HL-60 (cell line): ENCODE measurements around the gene MSX1.

ENCODE experiments used
- DNase-seq, 2 experiments: peaks; one replicate each; pipeline ENCODE4 v3.0.0-alpha.2; 2010 to 2020; ENCODE audit warnings: low read depth in 1 of 2, low spot score in 1 of 2
- H3K27ac ChIP-seq: fragments of 250-450 bp; sonication (Bioruptor Pico); replicated peaks from 2 replicates; pipeline ENCODE4 v1.5.1; 2020; ENCODE audit warnings: mild to moderate bottlenecking, moderate library complexity
- H3K27me3 ChIP-seq: fragments of 250-450 bp; sonication (Bioruptor Pico); 2 replicates; pipeline ENCODE4 v1.5.1; 2021; ENCODE audit warnings: mild to moderate bottlenecking, moderate library complexity; ENCODE audit not compliant: insufficient read depth, poor library complexity, severe bottlenecking
- H3K4me3 ChIP-seq: replicated peaks from 2 replicates; pipeline ENCODE4 v1.5.1; 2011; ENCODE audit warnings: mild to moderate bottlenecking, control low read depth, low read length; ENCODE audit not compliant: insufficient read depth
- CTCF ChIP-seq: IDR thresholded peaks from one replicate; pipeline ENCODE4 v1.5.1; 2011; ENCODE audit warnings: low read length, control low read depth, inconsistent platforms; ENCODE audit not compliant: insufficient read depth
- GABPA ChIP-seq: IDR thresholded peaks from 2 replicates; pipeline ENCODE4 v1.6.1; 2012; ENCODE audit warnings: low read depth
- POLR2AphosphoS5 ChIP-seq: IDR thresholded peaks from 2 replicates; pipeline ENCODE4 v1.6.1; 2012; ENCODE audit warnings: low read depth
- SPI1 ChIP-seq: IDR thresholded peaks from 2 replicates; pipeline ENCODE4 v1.6.1; 2012; ENCODE audit warnings: low read depth, mild to moderate bottlenecking, borderline replicate concordance
- TF ChIP-seq, protein P1 (sequence below): IDR thresholded peaks from 2 replicates; pipeline ENCODE4 v1.6.1; 2012; ENCODE audit warnings: low read depth; ENCODE audit not compliant: insufficient replicate concordance

MSX1 gene

DNA sequence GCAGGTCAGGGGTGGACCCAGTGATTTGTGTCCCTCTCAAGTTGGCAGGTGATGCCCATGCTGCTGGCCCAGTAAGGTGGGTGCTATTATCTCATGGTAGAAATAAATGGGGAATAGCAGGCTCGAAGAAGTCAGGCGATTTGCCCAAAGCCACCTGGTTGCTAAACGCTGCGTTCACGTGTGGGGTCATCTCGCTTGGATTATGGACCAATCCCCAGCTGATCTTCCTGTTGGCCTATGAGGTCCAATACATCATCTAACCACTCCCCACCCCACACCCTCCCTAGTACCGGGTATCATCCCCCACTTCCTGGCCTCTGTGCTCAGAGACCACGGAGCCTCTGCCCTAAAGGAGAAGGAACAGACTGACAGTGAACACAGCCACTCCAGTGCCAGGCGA is 18.3 kb upstream of the MSX1 start:
- no peak for DNase-seq
- no peak for TF ChIP-seq SPI1
- TF ChIP-seq POLR2AphosphoS5: no peak
- TF ChIP-seq CTCF: no peak
- no peak for TF ChIP-seq GABPA
- TF ChIP-seq, protein P1, sequence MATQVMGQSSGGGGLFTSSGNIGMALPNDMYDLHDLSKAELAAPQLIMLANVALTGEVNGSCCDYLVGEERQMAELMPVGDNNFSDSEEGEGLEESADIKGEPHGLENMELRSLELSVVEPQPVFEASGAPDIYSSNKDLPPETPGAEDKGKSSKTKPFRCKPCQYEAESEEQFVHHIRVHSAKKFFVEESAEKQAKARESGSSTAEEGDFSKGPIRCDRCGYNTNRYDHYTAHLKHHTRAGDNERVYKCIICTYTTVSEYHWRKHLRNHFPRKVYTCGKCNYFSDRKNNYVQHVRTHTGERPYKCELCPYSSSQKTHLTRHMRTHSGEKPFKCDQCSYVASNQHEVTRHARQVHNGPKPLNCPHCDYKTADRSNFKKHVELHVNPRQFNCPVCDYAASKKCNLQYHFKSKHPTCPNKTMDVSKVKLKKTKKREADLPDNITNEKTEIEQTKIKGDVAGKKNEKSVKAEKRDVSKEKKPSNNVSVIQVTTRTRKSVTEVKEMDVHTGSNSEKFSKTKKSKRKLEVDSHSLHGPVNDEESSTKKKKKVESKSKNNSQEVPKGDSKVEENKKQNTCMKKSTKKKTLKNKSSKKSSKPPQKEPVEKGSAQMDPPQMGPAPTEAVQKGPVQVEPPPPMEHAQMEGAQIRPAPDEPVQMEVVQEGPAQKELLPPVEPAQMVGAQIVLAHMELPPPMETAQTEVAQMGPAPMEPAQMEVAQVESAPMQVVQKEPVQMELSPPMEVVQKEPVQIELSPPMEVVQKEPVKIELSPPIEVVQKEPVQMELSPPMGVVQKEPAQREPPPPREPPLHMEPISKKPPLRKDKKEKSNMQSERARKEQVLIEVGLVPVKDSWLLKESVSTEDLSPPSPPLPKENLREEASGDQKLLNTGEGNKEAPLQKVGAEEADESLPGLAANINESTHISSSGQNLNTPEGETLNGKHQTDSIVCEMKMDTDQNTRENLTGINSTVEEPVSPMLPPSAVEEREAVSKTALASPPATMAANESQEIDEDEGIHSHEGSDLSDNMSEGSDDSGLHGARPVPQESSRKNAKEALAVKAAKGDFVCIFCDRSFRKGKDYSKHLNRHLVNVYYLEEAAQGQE: no peak
- Histone ChIP-seq H3K27me3 (peaks cover 2% of the 10 kb centered on the region), H3K4me3 (no peak overlapping the region), H3K27ac (no peak overlapping the region)

DNA sequence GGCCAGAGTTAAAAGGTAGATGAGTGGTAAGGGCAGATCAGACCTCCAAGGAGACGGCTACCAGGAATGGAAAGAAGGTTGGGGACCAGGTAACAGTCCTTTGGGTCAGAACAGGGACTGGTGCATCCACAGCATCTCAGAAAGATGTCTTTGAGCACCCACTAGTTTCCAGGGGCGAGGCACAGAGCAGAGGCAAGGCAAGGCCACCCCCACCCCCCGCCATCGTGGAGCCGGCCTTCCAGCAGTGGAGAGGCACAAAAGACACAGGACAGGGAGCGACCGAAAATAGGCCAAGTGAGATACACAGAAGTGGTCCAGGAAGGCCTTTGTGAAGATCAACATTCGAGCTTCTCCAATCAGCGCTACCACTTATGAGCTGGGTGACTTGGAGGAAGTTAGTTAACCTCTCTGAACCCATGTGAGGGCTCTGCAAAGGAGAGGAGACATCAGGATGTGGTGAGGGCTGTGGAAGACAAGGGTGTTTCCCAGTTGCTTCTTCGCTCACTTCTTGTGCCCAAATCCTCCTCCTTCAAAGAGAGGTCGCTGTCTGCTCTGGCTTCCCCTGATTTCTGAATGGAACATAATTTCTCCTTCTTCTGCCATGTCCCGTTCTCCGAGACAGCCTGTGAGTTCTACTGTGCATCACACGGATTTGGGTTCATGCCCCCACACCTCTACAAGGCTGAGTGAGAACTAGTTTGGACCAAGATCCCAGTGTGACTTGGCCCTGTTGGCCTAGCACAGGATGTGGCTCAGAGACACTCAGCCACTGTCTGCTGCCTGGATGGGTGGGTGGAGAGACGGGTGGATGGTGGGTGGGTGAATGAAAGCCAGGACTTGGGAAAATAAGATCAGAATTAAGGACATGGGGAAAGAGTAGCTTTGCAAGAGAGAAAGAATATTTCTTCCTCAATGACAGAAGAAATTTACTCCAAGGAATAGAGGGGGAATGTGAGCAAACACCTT is 16.7 kb upstream of the MSX1 start:
- H3K27ac ChIP-seq: no peak overlapping the region
- no peak overlapping the region for H3K4me3 ChIP-seq
- TF ChIP-seq GABPA: no peak
- TF ChIP-seq POLR2AphosphoS5: no peak
- TF ChIP-seq SPI1: no peak
- TF ChIP-seq CTCF: no peak
- TF ChIP-seq, protein P1: no peak
- peaks cover 2% of the 10 kb centered on the region for H3K27me3 ChIP-seq
- no peak for DNase-seq

DNA sequence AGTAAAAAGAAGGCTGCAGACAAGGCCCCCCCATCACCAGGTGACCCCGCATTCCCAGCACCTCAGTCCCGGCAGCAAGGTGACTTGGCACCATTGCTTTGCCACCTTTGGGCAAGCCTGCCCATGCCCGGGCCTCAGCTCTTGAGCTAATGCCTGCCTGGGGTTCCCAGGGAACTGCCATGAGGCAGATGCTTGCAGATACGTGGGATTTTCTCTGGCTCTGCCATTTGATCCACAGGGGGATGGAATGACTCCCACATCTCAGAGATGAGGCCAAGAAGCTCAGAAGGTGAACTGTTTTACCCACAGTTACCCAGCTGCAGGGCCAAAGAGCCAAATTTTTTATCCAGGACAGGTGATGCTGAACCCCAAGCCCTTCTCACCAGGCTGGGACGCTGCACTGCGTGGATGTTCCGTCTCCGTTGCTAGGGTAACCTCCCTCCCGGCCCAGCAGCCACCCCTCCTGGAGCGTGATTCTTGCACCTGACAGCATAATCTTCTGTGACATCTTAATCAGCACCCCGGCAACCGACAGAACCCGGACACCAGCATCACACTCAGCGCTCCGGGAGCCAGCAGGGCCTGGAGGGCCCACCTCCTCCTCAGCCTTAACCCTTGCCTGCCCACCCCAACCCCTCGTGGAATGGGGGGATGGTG is 15.7 kb upstream of the MSX1 start:
- Histone ChIP-seq H3K4me3 (no peak overlapping the region), H3K27me3 (peaks cover 2% of the 10 kb centered on the region), H3K27ac (no peak overlapping the region)
- TF ChIP-seq GABPA (no peak), CTCF (no peak), POLR2AphosphoS5 (no peak), SPI1 (no peak)
- TF ChIP-seq, protein P1: no peak
- DNase-seq: no peak
